CD4-positive, alpha-beta T cell treated with Interleukin-6 at 100 ng/mL for 8 hours (primary cell): ENCODE data around the gene SMAD3.

Experiments used
- DNase-seq: peaks from one replicate; pipeline ENCODE4 v3.0.0-alpha.2; 2020; ENCODE audit warnings: mixed read lengths, low spot score

Gene SMAD3

DNA sequence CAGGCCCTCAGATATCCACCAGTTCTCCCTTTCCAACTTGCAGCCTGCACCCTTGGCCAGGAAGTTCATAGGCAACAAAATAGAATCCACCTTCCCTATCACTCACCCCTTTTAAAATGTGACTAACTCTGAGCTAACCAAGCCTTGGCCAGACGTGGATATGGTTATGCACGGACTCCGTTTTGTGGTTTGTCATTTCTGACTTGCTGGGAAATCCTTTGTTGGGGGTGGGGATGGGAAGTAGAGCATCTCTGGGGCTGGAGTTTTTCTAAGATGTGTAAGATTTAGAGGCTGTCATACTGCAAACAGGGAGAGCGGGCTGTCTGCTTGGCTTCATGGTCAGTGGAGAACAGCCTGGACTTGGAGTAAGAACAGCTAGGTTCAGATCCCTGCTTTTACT is 62.6 kb downstream of the SMAD3 start:
- DNase-seq: no peak

DNA sequence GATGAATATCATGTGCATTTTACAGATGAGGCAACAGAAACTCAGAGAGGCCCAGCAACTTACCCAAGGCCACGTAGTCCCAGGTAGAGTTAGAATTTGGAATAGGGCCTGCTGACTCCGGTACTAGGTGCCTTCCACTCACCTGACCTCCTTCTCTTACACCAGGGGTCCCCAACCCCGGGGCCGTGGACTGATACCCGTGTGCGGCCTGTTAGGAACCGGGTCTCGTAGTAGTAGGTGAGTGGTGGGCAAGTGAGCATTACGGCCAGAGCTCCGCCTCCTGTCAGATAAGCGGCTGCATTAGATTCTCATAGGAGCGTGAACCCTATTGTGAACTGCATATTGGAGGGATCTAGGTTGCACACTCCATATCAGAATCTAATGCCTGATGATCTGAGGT is 64.8 kb downstream of the SMAD3 start:
- DNase-seq: no peak

DNA sequence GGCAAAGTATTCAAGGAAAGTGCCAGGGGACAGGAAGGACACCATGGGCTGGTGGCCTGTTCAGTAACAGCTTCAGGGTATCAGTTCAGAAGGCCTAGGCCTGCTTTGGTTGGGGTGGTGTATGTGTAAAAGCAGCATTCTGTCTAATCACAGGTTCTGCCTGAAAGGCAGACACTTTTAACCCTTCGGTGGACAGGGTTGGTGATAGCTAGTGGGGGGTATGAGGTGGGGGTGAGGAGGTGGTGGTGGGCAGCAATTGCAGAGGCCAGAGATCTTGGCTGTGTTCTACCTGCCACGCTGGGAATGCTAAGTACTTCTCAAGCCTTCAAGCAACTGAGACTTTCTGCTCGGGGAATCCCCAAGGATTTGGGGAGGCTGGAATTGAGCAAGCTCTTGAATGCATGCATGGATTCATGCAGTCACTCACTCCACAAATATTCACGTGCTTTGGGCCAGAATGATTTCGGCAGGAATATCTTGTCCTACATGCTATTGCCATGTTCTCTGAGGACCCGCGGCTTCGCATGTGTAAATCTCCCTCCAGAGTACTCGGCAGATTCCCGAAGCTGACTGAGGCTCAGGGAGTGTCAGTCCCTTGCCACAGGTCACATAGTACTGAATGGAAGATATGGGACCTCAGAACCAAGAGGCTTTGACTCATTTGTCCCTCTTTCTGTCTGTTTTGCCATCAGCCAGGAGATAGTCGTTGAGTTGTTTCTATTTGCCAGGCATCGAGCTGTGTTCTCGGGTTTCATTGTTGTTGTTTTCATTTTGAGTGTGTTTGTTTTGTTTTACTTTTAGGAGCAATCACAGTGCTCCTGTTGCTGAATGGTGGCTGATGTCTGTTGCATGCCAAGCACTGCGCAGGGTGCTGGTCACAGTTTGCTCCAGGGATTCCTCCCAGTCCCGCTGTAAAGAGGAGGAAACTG is 65.5 kb downstream of the SMAD3 start:
- no peak for DNase-seq

DNA sequence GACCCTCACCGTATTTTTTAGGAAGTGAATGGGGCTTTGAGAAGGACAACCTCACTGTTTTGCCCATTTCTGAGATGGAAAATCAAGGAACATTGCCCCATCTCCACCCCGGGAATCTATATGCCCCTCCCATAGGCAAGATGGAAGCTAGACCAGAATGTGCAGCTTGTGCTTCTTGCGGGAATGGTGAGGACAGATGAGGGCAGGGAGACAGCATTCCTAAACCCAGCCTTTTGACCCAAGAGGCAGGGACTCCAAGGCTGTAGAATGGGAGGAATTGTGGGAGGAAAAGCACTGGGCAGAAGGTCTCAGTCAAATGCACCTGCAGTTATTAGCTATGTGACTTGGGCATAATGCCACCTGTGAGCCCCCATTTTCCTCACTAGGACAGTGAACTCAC is 66.9 kb downstream of the SMAD3 start:
- DNase-seq: no peak

GRCh38 chr15:67133026-67133425 is 67.6 kb downstream of the SMAD3 start:
- DNase-seq: no peak

GRCh38 chr15:67133738-67134066 is 68.3 kb downstream of the SMAD3 start:
- no peak for DNase-seq

GRCh38 chr15:67134067-67134838 is 68.9 kb downstream of the SMAD3 start:
- peak; percentile 81 for DNase-seq

DNA sequence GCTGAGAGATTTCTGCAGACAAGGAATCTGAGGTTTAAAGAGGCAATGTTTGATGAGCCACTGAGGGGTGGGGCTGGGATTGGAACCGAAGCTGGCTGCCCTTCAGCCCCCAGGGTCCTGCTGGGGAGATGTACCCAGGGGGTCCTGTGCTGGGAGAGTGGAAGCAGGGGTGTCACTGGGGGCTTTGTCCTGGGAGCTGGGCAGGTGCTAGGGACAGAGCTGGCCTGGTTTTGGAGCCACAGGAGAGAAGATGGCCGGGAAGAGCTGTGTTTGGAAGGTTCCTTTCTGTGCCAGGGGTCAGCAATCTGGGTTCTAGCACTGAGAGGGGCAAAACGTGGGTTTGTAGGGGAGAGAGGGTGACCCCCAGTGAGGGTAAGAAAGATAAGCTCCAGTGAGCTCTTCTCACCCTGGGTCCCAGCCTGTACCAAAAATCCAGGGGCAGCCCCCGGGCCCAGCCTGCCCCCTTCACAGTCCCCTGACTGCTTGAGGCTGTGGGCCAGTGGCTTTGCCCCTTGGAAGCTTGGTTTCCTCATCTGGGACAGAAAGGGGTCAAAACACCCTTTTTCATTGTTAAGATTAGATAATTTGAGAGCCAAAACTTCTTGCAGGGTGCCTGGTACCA is 69.6 kb downstream of the SMAD3 start:
- DNase-seq: no peak

- no peak for DNase-seq
These were observed 70.1 kb downstream of the SMAD3 start for GRCh38 chr15:67135494-67135893.

DNA sequence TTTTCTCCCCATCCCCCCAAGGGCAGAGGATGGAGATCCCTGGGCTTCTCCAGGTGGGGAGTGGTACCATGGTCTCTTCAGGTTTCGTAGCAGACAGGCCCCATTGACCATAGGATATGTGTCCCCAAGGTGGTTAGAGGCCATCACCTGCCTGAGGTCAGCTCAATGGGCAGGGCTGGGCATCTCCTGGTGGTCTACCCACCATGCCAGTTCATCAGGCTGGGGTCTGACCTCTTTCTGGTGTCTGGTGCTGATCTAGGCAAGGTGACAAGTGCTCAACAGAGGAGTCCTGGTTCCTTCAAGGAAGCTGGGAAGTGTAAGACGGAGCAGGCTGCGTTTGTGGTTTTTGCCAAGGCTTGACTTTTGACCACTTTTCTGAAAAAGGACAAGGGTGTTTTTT is 71.4 kb downstream of the SMAD3 start:
- no peak for DNase-seq

GRCh38 chr15:67137319-67137718 is 71.9 kb downstream of the SMAD3 start:
- DNase-seq: no peak

GRCh38 chr15:67137951-67138848 is 72.8 kb downstream of the SMAD3 start:
- DNase-seq: no peak

DNA sequence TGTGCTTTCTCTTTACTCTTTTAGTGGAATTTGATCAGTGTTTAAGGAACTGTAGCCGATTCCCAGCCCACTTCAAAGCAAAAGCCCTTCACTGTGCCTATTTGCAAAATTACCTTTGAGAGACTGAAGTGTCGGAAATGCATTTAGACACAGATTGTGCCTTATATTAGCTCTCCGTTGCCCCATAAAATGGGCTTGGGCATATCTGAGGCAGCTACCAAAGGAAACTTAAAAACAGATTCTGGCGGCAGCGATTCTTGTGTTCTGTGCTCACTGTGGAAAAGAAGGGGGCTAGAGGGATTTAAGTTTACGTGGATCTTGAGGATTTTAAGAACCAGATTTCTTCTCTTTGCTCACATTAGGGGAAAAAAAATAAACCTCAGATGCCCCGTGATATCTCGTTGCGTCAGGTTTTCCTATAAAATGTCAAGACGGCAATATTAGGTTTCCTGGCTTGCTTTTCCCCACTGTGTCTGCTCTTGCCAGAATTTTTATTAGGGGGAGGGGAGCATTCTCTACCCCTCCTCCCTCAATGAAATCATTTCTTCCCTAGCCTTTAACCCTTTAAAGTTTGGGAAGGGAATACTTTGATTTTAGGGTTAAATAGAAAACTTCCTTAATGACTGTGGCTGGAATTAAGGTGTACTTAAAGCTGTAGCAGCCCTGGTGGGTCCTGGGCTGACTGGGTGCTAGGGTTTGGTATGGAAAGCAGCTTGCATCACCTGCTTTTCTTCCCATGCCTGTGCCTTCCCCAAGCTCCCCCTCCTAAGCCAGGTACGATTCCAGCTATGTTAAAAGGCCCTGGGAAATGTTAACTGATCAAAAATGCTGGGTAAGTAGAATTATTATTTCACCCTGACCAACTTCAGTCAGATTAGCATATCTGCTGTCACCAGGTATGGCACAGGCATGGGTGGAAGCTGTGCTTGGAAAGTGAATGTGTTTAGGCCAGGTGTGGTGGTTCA is 73.8 kb downstream of the SMAD3 start:
- no peak for DNase-seq

DNA sequence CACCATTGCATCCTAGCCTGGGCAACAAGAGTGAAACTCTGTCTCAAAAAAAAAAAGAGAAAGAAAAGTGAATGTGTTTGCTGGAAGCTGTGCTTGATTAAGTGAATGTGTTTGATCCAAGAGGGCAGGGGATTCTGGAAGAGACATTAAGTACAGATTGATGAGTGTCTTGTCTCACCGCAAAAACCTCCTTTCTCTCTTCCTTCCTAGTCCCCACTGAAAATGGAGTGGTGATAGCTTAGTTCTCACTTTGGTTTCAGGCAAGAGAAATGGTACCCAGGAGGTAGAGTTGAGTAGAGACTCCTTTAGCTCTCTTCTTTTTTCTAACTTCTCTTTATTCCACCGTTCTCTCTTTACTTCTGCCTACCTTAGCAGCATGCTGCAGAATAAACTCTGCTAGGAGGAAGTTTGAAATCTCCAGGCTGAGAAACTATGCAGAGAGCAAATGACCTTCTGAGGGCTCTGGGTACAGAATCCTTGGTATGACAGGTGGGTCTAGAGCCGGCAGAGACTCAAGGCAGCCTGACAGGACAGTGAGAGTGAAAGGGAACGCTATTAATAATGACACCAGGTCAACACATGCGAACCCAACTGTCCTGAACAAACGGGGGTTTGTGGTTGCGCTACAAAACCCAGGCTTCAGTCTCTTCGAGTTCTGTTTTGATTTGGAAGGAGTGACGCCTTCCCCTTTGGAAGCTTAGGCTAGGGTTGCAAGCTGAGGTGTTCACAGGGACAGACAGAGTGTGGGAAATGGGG is 74.9 kb downstream of the SMAD3 start:
- DNase-seq: no peak

DNA sequence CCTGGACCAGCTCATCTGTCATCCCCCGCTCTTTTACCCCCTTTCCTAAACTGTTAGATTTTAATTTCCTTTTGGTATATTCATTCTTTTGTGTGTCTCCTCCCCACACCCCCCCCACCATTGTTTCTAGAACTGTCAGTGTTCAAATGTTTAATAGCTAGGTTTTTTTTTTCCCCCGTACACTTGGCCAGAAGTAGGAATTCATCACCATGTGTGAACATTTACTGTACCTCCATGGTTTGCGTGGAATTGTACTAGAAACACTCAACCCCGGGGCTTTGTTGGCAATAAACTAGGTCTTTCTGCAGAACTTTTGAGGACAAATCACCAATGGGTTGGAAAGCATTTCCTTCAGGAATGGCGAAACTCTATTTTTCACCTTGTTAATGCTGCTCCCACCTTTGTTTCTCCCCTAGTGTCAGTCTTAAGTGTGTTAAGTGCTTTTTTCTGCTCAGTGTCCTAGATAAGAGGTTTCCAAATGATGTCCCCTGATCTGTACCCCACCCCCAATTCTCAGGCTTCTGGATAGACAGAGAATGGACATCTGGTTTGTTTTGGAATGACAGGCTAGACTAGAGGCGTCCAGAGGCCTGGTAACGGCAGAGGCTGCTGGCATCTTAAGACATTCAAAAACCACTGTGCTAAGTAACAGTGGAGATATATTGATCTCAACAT is 76.8 kb downstream of the SMAD3 start:
- DNase-seq: no peak

DNA sequence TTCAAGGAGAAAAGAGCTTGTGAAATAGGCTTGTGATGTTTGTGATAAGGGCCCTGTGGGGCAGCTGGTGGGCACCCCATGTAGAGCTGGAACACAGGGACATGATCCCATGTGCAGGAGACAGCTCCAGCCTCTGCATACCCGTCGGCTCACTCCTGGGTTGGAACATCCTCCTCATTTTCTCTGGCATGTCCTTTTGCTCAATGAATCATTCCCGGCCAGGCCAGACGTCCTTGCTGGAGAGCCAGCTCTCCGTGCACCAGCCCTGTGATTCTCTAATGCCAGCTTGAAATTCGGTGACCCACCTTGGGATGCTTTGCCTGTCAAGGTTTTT is 77.3 kb downstream of the SMAD3 start:
- DNase-seq: no peak

GRCh38 chr15:67143646-67144045 is 78.2 kb downstream of the SMAD3 start:
- no peak for DNase-seq

DNA sequence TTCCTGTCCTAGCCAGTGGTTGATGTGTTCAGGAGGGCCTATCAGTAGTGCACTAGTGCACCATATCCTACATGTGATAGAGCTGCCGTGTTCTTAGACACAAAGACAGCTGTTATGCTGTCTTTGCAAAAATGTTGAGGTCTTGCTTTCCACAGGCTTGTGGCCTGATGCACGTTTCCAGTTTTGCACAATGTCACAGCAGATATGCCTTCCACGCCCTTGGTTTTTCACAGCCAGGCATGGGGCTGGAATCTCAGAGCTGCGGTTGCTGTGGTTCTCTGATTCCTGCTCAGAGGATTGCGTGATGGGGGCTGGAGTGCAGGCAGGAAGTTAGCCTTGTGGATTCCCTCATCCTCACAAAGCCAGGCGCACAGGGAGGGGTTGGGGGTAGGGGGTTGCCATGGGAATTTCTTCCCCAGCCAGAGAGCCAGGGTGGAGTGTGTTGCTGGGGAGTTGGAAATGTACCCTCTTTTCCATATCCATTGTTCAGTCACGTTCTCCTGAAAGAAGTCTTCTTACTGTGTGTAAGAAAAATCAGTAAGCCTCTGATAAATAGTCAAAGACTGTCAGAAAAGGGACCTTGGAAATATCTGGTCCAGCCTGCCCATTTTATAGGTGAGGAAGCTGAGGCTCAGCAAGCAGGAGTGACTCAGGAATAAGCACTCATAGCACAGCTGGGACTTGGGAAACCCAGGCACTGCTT is 79.4 kb downstream of the SMAD3 start:
- no peak for DNase-seq

GRCh38 chr15:67145312-67145610 is 79.9 kb downstream of the SMAD3 start:
- DNase-seq: no peak
